LNCaP clone FGC (cell line): ENCODE measurements around the gene VPS35.

Experiments used
- DNase-seq: peaks from one replicate; pipeline ENCODE4 v3.0.0-alpha.2; 2011; ENCODE audit warnings: low read depth
- H3K4me3 ChIP-seq: 2 replicates; pipeline ENCODE4 v1.5.1; 2011; ENCODE audit warnings: mild to moderate bottlenecking, low read depth, low read length, control low read depth
- TF ChIP-seq, protein P1 (sequence below): IDR thresholded peaks from 2 replicates; pipeline ENCODE4 v1.5.1; 2012; ENCODE audit warnings: mild to moderate bottlenecking; ENCODE audit not compliant: control insufficient read depth, insufficient read depth; ENCODE audit errors: extremely low read depth

The VPS35 gene

DNA sequence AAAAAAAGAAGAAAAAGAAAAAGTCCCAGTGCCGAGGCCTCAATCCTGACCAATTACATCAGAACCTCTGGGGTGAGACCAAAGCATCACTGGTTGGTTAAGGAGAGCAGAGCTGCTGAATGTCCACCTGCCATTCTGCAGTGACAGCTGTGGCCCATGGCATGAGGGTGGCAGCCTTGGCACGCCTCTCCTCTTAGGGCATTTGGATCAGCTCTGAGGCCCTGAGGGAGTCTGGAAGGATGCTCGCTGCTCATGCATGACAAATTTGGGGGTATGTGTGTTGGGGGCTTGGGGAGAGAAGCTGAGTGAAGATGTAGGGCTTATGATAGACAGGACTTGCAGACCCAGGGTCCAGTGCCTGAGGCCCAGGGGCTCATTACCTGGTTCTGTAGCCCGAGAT lies 32.9 kb upstream of the VPS35 start:
- DNase-seq, result no peak
- TF ChIP-seq, protein P1, sequence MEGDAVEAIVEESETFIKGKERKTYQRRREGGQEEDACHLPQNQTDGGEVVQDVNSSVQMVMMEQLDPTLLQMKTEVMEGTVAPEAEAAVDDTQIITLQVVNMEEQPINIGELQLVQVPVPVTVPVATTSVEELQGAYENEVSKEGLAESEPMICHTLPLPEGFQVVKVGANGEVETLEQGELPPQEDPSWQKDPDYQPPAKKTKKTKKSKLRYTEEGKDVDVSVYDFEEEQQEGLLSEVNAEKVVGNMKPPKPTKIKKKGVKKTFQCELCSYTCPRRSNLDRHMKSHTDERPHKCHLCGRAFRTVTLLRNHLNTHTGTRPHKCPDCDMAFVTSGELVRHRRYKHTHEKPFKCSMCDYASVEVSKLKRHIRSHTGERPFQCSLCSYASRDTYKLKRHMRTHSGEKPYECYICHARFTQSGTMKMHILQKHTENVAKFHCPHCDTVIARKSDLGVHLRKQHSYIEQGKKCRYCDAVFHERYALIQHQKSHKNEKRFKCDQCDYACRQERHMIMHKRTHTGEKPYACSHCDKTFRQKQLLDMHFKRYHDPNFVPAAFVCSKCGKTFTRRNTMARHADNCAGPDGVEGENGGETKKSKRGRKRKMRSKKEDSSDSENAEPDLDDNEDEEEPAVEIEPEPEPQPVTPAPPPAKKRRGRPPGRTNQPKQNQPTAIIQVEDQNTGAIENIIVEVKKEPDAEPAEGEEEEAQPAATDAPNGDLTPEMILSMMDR, result no peak
- no peak overlapping the region for H3K4me3 ChIP-seq

DNA sequence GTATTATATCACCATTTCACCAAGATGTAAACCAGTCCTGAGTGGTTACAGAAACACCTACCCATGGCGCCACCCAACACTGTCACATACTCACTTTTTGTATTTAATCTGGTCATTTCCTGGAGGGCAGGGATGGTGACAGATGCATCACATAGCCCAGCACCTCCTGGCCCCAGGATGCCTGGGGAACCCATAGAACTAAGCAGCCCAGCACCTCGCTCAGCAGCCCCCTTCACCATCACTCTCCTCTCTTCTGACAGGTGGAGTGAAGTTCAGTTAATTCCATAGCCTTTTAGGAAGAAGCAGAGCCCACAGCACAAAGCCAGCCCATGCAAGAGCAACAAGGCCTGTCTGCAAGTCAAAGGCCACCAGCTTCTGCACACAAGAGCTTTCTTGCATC lies 31.6 kb upstream of the VPS35 start:
- no peak overlapping the region for H3K4me3 ChIP-seq
- TF ChIP-seq, protein P1, result no peak
- DNase-seq, result no peak

DNA sequence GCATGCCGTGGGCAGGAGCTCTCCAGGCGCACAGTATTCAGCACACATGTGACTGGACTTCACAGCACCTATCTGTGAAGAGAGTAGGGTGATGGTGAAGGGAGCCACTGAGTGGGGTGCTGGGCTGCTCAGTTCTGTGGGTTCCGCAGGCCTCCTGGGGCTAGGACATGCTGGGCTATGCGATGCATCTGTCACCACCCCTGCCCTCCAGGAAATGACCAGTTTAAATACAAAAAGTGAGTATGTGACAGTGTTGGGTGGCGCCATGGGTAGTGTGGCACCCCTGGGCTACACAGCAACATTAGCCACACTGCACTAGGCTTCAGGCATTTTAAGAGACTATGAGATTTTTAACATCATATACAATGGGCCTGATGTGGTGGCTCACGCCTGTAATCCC lies 30.6 kb upstream of the VPS35 start:
- H3K4me3 ChIP-seq, result no peak overlapping the region
- TF ChIP-seq, protein P1, result no peak
- DNase-seq, result no peak

DNA sequence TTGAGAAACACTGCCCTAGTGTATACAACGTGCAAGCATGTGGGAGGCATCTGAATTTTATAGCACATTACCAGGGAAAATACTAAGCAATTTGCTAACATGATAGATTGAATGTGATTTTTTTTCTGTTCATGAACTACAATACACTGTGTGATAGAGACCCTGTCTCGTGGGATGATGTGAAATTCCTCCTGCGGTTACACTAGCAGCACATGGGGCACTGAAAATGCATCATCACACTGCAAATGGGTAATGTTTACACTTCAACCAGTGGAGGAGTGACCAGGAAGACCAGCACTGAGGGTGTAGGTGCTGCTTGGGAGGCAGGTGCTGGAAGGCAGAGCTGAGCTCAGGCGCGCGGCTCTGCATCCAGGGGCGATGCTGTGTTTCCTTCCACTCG lies 29.2 kb upstream of the VPS35 start:
- TF ChIP-seq, protein P1, result no peak
- H3K4me3 ChIP-seq, result no peak overlapping the region
- no peak for DNase-seq

DNA sequence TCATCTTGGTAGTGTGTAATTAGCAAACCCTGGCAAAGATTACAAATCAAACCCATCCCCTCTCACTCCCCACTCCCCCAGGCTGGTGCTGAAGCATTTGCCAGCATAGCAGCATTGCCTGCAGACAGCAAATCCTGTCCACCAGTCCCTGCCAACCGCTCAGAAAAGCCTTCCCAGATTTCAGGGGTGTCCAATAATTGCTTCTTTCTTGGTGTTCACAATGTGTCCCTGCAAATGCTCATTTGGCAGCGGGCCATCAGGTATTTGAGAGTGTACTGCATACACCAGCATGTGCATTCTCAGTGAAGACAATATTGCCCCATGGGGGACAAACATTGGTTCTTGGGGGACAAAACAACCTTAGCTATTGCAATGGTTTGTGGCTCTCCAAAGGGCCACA lies 28.7 kb upstream of the VPS35 start:
- TF ChIP-seq, protein P1, result no peak
- DNase-seq, result no peak
- no peak overlapping the region for H3K4me3 ChIP-seq

DNA sequence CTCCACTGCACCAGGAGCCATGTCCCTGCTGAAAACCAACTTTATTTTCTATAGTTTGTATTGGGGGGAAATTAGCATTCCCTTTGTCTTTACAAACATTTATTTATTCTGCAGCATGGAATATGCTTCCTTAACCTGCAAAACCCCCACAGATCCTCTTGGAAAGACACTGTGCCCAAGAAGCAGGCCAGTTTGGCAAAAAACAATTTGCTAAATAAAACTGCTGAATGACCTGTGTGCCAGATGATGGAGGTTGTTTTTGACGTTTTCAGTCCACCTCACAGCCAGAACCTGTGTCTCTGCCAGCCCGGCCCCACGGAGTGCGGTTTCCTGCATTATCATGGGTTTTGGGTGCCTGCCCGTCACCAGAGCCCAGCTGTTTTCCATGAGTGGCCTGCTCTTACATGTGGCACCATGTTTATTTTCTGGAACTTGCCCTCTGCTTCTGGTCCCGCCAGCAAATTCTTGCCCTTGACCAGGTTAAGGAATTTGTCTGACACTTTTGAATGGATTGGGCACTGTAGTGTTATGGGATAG lies 26.9 kb upstream of the VPS35 start:
- no peak for DNase-seq
- TF ChIP-seq, protein P1, result no peak
- no peak overlapping the region for H3K4me3 ChIP-seq
